ENCODE measurements around the gene ZNF664. TPM values are rescaled to one million over a fixed set of nuclear protein-coding genes. Genes with fewer than 3 reads are reported as not detected.

ZNF664 gene
- total RNA-seq, 3 donors from 2014 or later, result 101 to 132 (median 101) TPM

DNA sequence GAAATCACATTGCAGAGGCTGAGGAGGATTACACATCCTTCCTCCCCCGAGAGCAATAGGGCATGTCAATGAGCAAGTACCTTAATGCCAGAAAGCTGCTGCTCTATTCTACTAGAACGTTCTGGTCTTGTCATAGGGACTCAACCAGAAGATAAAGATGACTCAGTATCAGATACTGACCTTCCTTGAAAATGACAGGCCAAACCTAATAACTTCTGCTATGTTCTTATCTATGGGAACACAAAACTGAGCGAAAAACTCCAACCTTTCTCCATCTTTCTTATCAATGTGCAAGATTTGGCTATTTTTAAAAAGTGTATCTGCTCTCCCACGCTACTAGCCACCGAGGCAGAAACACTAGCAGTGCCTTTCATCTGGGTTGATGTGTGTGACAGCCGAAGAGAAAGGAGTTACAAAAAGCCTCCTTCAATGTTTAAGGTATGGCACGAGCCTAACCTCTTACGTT lies 5.9 kb upstream of the ZNF664 start:
- intact Hi-C loops (cut with DNase I, micrococcal nuclease), result no loop called here

DNA sequence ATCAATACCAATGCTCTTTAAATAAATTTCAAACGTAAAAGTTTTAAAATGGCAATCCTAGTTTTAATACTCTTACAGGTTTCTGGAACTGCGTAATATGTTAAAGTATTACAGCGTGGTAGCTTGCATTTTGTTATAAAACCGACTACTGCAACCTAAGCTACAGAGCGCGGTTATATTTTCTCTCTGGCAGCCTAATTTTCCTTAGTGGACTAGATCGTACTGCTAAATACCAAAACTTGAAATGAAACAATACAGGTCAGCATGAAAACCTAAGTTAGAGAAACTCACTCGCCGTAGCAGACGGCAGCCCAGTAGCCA lies 1.6 kb upstream of the ZNF664 start:
- no peaks in the 10 kb centered on the region for H3K36me3 ChIP-seq (ENCODE audit: low read depth)
- H3K9me3 ChIP-seq, result no peaks in the 10 kb centered on the region
- DNase-seq, result no peak
- ATAC-seq, result no peak
- H3K4me3 ChIP-seq, result peak overlapping the region; percentile 83
- intact Hi-C loops (cut with DNase I, micrococcal nuclease), result no loop called here
- TF ChIP-seq, protein P1, sequence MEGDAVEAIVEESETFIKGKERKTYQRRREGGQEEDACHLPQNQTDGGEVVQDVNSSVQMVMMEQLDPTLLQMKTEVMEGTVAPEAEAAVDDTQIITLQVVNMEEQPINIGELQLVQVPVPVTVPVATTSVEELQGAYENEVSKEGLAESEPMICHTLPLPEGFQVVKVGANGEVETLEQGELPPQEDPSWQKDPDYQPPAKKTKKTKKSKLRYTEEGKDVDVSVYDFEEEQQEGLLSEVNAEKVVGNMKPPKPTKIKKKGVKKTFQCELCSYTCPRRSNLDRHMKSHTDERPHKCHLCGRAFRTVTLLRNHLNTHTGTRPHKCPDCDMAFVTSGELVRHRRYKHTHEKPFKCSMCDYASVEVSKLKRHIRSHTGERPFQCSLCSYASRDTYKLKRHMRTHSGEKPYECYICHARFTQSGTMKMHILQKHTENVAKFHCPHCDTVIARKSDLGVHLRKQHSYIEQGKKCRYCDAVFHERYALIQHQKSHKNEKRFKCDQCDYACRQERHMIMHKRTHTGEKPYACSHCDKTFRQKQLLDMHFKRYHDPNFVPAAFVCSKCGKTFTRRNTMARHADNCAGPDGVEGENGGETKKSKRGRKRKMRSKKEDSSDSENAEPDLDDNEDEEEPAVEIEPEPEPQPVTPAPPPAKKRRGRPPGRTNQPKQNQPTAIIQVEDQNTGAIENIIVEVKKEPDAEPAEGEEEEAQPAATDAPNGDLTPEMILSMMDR (IDR thresholded peaks at IDR 0.05), result no peak
- H3K4me1 ChIP-seq (ENCODE audit: low read depth), result peaks cover 14% of the 10 kb centered on the region

More for the DNA sequence above, 5.9 kb upstream of the ZNF664 start:
- Histone ChIP-seq H3K4me3 (no peak overlapping the region), H3K36me3 (ENCODE audit: low read depth) (no peaks in the 10 kb centered on the region), H3K9me3 (no peaks in the 10 kb centered on the region), H3K4me1 (ENCODE audit: low read depth) (peaks cover 15% of the 10 kb centered on the region)
- TF ChIP-seq, protein P1 (IDR thresholded peaks at IDR 0.05), result no peak
- ATAC-seq, result no peak
- no peak for DNase-seq

DNA sequence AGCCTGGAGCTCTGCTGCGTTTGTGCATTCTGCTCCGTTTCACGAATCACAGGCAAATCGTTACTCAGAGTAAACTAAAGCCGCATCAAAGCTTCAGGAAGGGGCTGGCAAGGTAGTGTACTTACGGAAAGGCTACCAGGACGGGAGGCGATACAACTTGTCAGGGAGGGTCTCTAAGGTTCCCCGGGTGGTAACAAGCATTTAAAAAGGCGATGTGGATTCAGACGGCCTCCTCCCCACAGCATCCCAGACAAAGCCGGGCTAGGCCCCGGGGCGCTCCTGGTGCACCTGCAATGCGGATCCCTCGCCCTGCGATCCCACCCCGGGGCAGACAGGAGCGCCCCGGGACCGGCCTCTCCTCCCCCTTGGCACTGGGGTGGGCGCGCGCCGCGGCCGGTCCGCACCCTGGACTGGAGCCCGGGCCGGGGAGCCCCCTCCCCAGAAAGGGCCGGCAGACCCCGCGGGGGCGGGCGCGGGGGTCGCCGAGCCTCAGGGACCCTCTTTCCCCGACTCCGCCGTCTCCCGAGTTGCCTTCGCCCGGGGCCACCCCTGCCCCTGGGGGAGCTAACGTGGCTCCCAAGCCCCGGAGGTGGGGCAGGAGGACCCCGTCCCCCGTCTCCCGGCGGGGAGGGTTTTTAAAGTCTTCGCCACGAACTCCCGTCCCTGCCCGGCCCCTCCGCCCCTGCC lies 1.1 kb upstream of the ZNF664 start:
- ATAC-seq, result peak; percentile 27
- DNase-seq, result peak; percentile 52 to 72 (median 68)
- Histone ChIP-seq H3K4me3 (peak overlapping the region; percentile 83), H3K9me3 (no peaks in the 10 kb centered on the region), H3K4me1 (ENCODE audit: low read depth) (peaks cover 14% of the 10 kb centered on the region), H3K36me3 (ENCODE audit: low read depth) (no peaks in the 10 kb centered on the region)
- intact Hi-C loops (cut with DNase I, micrococcal nuclease), result no loop called here
- TF ChIP-seq, protein P1 (IDR thresholded peaks at IDR 0.05), result no peak

DNA sequence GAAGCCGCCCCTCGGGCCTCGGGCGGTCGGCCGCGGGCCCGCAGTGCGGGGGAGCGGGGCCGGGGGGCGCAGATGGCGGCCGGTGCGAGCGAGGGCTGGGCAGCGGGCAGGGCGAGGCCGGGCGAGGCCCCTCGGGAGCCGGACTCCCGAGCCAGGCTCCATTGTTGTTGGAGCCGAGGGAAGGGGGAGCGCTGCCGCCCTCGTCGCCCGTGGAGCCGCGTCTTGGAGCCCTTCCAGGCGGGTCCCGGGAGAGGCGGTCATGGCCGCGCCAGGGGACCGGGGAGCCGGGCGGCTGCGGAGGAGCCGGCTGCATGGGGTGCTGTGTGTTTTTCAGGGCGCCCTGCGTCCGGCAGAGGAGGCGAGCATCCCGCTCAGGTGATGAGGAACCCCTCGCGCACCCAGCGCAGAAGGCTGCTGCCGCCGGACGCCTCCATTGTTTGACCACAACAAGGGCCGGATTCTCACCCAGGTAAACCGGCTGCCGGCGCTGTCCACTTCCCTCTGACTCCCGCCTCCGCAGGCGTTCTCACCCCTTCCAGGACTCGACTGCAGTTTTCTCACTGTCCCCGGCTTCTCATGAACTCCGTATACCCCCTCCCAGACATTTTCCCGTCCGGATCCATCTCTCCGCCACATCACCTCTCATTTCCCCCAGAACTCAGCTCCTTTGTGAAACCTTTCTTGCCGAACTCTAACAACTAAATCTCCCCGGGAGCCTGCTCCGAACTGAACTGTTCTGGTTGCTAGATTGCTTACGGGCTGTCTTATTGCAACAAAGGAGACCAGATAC lies 732 bp downstream of the ZNF664 start:
- DNase-seq, result peak; percentile 63 to 71 (median 70)
- intact Hi-C loops (cut with DNase I, micrococcal nuclease), result no loop called here
- no peaks in the 10 kb centered on the region for H3K9me3 ChIP-seq
- no peaks in the 10 kb centered on the region for H3K36me3 ChIP-seq (ENCODE audit: low read depth)
- peak overlapping the region; percentile 83 for H3K4me3 ChIP-seq
- H3K4me1 ChIP-seq (ENCODE audit: low read depth), result peaks cover 14% of the 10 kb centered on the region
- peak; percentile 4 for ATAC-seq
- TF ChIP-seq, protein P1 (IDR thresholded peaks at IDR 0.05), result no peak

DNA sequence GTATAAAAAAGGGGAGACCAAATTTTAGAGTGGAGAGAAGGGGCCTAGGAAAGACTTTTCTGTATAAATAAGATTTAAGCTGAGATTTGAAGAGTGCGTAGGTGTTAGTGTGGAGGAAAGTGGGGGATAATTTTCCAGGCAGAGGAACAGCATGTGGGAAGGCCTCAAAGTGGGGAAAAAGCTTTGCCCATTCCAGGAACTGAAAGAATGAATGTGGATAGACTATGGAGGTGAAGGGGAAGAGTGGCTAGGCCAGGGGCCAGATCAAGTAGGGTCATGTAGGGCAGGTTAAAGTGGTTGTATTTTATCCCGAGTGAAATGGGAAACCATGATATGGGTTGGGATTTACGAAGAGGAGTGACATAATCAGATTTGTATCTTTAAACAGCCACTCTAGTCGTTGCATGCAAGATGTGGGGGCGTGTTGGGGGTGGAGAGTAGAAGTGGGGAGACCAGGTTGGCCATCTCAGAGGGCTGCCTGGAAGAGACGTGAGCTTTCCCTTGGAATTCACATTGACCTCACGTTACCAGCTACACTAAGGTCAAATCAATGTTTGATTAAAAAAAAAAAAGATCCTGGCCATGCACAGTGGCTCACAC lies 3.3 kb downstream of the ZNF664 start:
- intact Hi-C loops (cut with DNase I, micrococcal nuclease), result no loop called here
- DNase-seq, result no peak

More for the DNA sequence above, 3.3 kb downstream of the ZNF664 start:
- Histone ChIP-seq H3K9me3 (no peaks in the 10 kb centered on the region), H3K4me1 (ENCODE audit: low read depth) (peaks cover 8% of the 10 kb centered on the region), H3K36me3 (ENCODE audit: low read depth) (no peaks in the 10 kb centered on the region), H3K4me3 (no peak overlapping the region)
- TF ChIP-seq, protein P1 (IDR thresholded peaks at IDR 0.05), result no peak
- ATAC-seq, result no peak
